HepG2 (cell line): ENCODE data around the gene BCAS3. TPM values are rescaled to one million over a fixed set of nuclear protein-coding genes. Genes with fewer than 3 reads are reported as not detected.

Source experiments
- ATAC-seq: fragments of 200-7000 bp; cut with Tn5 transposase; 3 replicates; pipeline ENCODE4 v1.9.1; 2020; ENCODE audit warnings: mild to moderate bottlenecking, moderate library complexity
- BruUV-seq: library from RNA; stranded (reverse); fragments of 400-500 nt; replicated peaks from 2 replicates; lab custom pipeline; 2021; lab: Mats Ljungman, UMichigan
- CTCF ChIA-PET: fragments of 300-600 bp; formaldehyde crosslinking; extraction: SDS; loops from one replicate; lab custom pipeline; 2021; ENCODE audit warnings: low total read pairs, inconsistent platforms, low intra/inter-chr PET ratio; lab: Yijun Ruan, JAX
- POLR2A ChIA-PET: fragments of 350-600 bp; sonication (Branson Sonifier 250); formaldehyde crosslinking; loops from one replicate; lab custom pipeline; 2020; ENCODE audit warnings: antibody characterized with exemption, inconsistent platforms; lab: Yijun Ruan, JAX
- DNase-seq: peaks from one replicate; pipeline ENCODE4 v3.0.0-alpha.2; 2015; ENCODE audit warnings: low spot score
- FAIRE-seq: peaks from 3 replicates; lab custom pipeline; 2011; peaks lifted over from hg19 to GRCh38; lab: Jason Lieb, UNC
- H2AFZ ChIP-seq: one replicate; pipeline ENCODE4 v1.6.1; 2011; ENCODE audit warnings: low read length, inconsistent platforms
- H3K27ac ChIP-seq: fragments of 300-600 bp; 3 replicates; pipeline ENCODE4 v1.8.0; 2011; ENCODE audit warnings: mixed run types, mild to moderate bottlenecking, mixed read lengths, low read length, inconsistent platforms; ENCODE audit not compliant: insufficient read depth; ENCODE audit errors: extremely low read length
- H3K27me3 ChIP-seq, 2 experiments: fragments of 200-600 bp in 1 of 2; 2 replicates in 1 of 2; 3 replicates in 1 of 2; pipeline versions ENCODE4 v1.6.0 to v1.8.0; 2011; ENCODE audit warnings: low read length in 2 of 2, mild to moderate bottlenecking in 2 of 2, moderate library complexity in 2 of 2, inconsistent platforms in 1 of 2; ENCODE audit not compliant: insufficient read depth in 2 of 2, control insufficient read depth in 1 of 2
- H3K36me3 ChIP-seq, 2 experiments: fragments of 200-600 bp in 1 of 2; replicated peaks in 1 of 2; 2 replicates in 1 of 2; 3 replicates in 1 of 2; pipeline versions ENCODE4 v1.5.1 to v1.8.0; 2011; ENCODE audit warnings: low read length in 2 of 2, inconsistent platforms in 1 of 2; ENCODE audit not compliant: insufficient read depth in 2 of 2, control insufficient read depth in 1 of 2
- H3K4me1 ChIP-seq: 2 replicates; pipeline ENCODE4 v1.5.1; 2012; ENCODE audit warnings: low read length, inconsistent platforms; ENCODE audit not compliant: insufficient read depth
- H3K4me2 ChIP-seq: 2 replicates; pipeline ENCODE4 v1.6.0; 2011; ENCODE audit warnings: low read depth, low read length, inconsistent platforms
- H3K4me3 ChIP-seq, 3 experiments: fragments of 200-600 bp in 1 of 3; sonication (generic), shearing (Covaris generic) in 1 of 3; replicated peaks in 1 of 3; 2 replicates each; pipeline ENCODE4 v1.5.1; 2011 to 2016; ENCODE audit warnings: low read length in 3 of 3, inconsistent platforms in 2 of 3, low read depth in 2 of 3, mild to moderate bottlenecking in 2 of 3, control low read depth in 1 of 3, mixed read lengths in 1 of 3; ENCODE audit not compliant: insufficient read depth in 1 of 3
- H3K79me2 ChIP-seq: one replicate; pipeline ENCODE4 v1.6.1; 2011; ENCODE audit warnings: low read length, inconsistent platforms; ENCODE audit not compliant: insufficient read depth
- H3K9ac ChIP-seq: 2 replicates; pipeline ENCODE4 v1.6.0; 2011; ENCODE audit warnings: mild to moderate bottlenecking, low read depth, low read length, inconsistent platforms; ENCODE audit not compliant: insufficient read depth
- H3K9me3 ChIP-seq: 2 replicates; pipeline ENCODE4 v1.5.1; 2012; ENCODE audit warnings: mild to moderate bottlenecking, low read length
- H4K20me1 ChIP-seq: 2 replicates; pipeline ENCODE4 v1.6.0; 2011; ENCODE audit warnings: inconsistent platforms, mild to moderate bottlenecking, low read length, moderate library complexity; ENCODE audit not compliant: insufficient read depth
- ATF4 ChIP-seq, 2 experiments: fragments of 450-650 bp in 1 of 2; sonication (generic) in 1 of 2; formaldehyde crosslinking; IDR thresholded peaks; 2 replicates each; pipeline versions ENCODE4 v1.5.0 to v1.8.0; 2020 to 2022; ENCODE audit warnings: mild to moderate bottlenecking in 1 of 2, missing genetic modification reagents in 1 of 2
- CTCF ChIP-seq: sonication (generic); formaldehyde crosslinking; IDR thresholded peaks from 2 replicates; pipeline ENCODE4 v1.5.0; 2020; ENCODE audit warnings: mild to moderate bottlenecking, missing genetic modification reagents, moderate library complexity
- GATAD2A ChIP-seq: IDR thresholded peaks from 2 replicates; pipeline ENCODE4 v1.6.1; 2016
- NFKBIZ ChIP-seq: IDR thresholded peaks from 2 replicates; pipeline ENCODE4 v1.6.1; 2018; ENCODE audit warnings: missing genetic modification reagents, missing compliant biosample characterization
- RAD21 ChIP-seq: fragments of 450-650 bp; formaldehyde crosslinking; IDR thresholded peaks from 2 replicates; pipeline ENCODE4 v1.5.0; 2020; ENCODE audit warnings: mild to moderate bottlenecking
- RFX3 ChIP-seq: IDR thresholded peaks from 2 replicates; pipeline ENCODE4 v1.6.1; 2016; ENCODE audit warnings: missing biosample characterization, missing genetic modification reagents
- RXRB ChIP-seq: IDR thresholded peaks from 2 replicates; pipeline ENCODE4 v1.6.1; 2016; ENCODE audit warnings: borderline replicate concordance, missing genetic modification reagents, missing compliant biosample characterization
- SMAD3 ChIP-seq: sonication (generic); formaldehyde crosslinking; IDR thresholded peaks from 2 replicates; pipeline ENCODE4 v1.4.0; 2020; ENCODE audit warnings: missing genetic modification reagents
- TEF ChIP-seq: sonication (generic); formaldehyde crosslinking; IDR thresholded peaks from 2 replicates; pipeline ENCODE4 v1.5.0; 2020; ENCODE audit warnings: missing genetic modification reagents
- TMF1 ChIP-seq: sonication (generic); formaldehyde crosslinking; IDR thresholded peaks from 2 replicates; pipeline ENCODE4 v1.8.1; 2022; ENCODE audit warnings: low read depth, missing genetic modification reagents
- ZNF644 ChIP-seq: IDR thresholded peaks from 2 replicates; pipeline ENCODE4 v1.6.1; 2016; ENCODE audit warnings: low read depth
- ZNF652 ChIP-seq: IDR thresholded peaks from 2 replicates; pipeline ENCODE4 v1.6.1; 2016; ENCODE audit warnings: low read depth, borderline replicate concordance
- WGBS: methylation state at CpG from one replicate; pipeline ENCODE4 v1.1.6; 2017; ENCODE audit warnings: low lambda C conversion rate; 5-methylcytosine and 5-hydroxymethylcytosine counted together
- in situ Hi-C: cut with HindIII; loops from 2 replicates; pipeline ENCODE4 v1.10.0; 2017; ENCODE audit warnings: low pct_unique_long_range_greater_than_20kb; ENCODE audit not compliant: extremely low pct_ligation_motif_present
- intact Hi-C: fragments of 100-400 bp; cut with micrococcal nuclease; formaldehyde crosslinking; loops from one replicate; pipeline ENCODE4 v1.10.0; 2022; ENCODE audit not compliant: unreplicated experiment
- polyA plus RNA-seq, 8 experiments: library from polyadenylated mRNA; depleted of rRNA in 3 of 8; stranded (reverse) in 7 of 8; unstranded in 1 of 8; fragments of >200 nt; fragmentation: Illumina TruSeq in 4 of 8; extraction: Trizol in 4 of 8; gene quantifications; 2 replicates each; pipeline versions ENCODE4 v1.2.1 to v1.2.3, GENCODE V29; 2011 to 2016; ENCODE audit warnings: low read depth in 4 of 8, missing spikeins in 1 of 8, mixed read lengths in 1 of 8; ENCODE audit not compliant: insufficient read depth in 1 of 8
- total RNA-seq, 5 experiments: library from RNA; depleted of rRNA; stranded (reverse); fragments of >200 nt; fragmentation: Illumina TruSeq; extraction: Trizol; gene quantifications; 2 replicates each; pipeline ENCODE4 v1.2.3, GENCODE V29; 2016; ENCODE audit warnings: low read depth in 1 of 5
- TF ChIP-seq, protein P1 (sequence below): IDR thresholded peaks from 2 replicates; pipeline ENCODE4 v1.4.0; 2020; ENCODE audit warnings: mild to moderate bottlenecking, missing genetic modification reagents

The BCAS3 gene
- total and polyA plus RNA-seq, 2 of the 13 experiments (the other 11 are each of a cell fraction or from before 2014, with no cell fraction given) = 10.7 to 11.2 TPM

GRCh38 chr17:61000911-61001310 is 323.3 kb downstream of the BCAS3 start (continued):
- TF ChIP-seq ATF4 (CRISPR knock-in tag; IDR thresholded peaks at IDR 0.05) (no peak), TEF (CRISPR knock-in tag) (no peak), RXRB (CRISPR knock-in tag) (no peak)
- TF ChIP-seq, protein P1, sequence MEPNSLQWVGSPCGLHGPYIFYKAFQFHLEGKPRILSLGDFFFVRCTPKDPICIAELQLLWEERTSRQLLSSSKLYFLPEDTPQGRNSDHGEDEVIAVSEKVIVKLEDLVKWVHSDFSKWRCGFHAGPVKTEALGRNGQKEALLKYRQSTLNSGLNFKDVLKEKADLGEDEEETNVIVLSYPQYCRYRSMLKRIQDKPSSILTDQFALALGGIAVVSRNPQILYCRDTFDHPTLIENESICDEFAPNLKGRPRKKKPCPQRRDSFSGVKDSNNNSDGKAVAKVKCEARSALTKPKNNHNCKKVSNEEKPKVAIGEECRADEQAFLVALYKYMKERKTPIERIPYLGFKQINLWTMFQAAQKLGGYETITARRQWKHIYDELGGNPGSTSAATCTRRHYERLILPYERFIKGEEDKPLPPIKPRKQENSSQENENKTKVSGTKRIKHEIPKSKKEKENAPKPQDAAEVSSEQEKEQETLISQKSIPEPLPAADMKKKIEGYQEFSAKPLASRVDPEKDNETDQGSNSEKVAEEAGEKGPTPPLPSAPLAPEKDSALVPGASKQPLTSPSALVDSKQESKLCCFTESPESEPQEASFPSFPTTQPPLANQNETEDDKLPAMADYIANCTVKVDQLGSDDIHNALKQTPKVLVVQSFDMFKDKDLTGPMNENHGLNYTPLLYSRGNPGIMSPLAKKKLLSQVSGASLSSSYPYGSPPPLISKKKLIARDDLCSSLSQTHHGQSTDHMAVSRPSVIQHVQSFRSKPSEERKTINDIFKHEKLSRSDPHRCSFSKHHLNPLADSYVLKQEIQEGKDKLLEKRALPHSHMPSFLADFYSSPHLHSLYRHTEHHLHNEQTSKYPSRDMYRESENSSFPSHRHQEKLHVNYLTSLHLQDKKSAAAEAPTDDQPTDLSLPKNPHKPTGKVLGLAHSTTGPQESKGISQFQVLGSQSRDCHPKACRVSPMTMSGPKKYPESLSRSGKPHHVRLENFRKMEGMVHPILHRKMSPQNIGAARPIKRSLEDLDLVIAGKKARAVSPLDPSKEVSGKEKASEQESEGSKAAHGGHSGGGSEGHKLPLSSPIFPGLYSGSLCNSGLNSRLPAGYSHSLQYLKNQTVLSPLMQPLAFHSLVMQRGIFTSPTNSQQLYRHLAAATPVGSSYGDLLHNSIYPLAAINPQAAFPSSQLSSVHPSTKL (CRISPR knock-in tag) = no peak

DNA sequence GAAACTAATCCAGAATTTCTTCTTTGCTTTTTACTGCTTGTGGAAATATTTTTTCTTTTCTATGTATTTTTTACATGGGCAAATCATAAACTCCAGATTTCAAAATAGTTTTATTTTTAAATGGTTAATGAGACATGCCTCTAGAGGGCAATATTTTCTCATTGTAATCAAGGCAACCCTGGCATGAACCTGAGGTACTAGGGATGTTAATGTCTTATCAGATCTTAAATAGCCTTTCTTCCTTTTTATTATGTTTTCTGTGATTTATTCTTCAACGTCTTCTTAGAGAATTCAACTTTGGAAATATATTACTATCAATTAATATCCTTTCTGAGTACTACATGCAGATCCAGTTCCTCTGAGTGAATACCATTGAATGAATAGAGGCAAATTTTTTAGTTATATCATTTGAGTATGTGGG is 324.7 kb downstream of the BCAS3 start:
- no peak overlapping the region for H2AFZ ChIP-seq
- DNase-seq = peak; percentile 41
- ATAC-seq = no peak
- intact Hi-C loops (loop anchor here (1.0 to 5.0 kb wide), 3 partner anchors 347 to 405 kb away; no protein-coding TSS in a partner anchor), in situ Hi-C loops (loop anchor here (5.0 to 25.0 kb wide), 2 partner anchors 390 to 835 kb away; no protein-coding TSS in a partner anchor)
- no peaks in the 10 kb centered on the region for H3K4me1 ChIP-seq
- no peak overlapping the region for H3K4me3 ChIP-seq
- no peaks in the 10 kb centered on the region for H4K20me1 ChIP-seq
- no peak overlapping the region for H3K9ac ChIP-seq
- ChIA-PET POLR2A (no interaction called here), CTCF (interaction anchor here (0.7 to 1.6 kb wide), 4 partner anchors 282 to 407 kb away, joined by 3 to 13 read pairs (median 6); no protein-coding TSS in a partner anchor)
- no peak overlapping the region for H3K4me2 ChIP-seq
- no peaks in the 10 kb centered on the region for H3K27me3 ChIP-seq
- no peaks in the 10 kb centered on the region for H3K9me3 ChIP-seq
- no peaks in the 10 kb centered on the region for H3K79me2 ChIP-seq
- H3K27ac ChIP-seq = no peak overlapping the region
- no peak for FAIRE-seq
- no TSS peak for BruUV-seq
- WGBS = 0% methylated on average over 1 of the region's 1 CpG
- no peaks in the 10 kb centered on the region for H3K36me3 ChIP-seq
- TF ChIP-seq ZNF652 (CRISPR knock-in tag) (peak; percentile 79), SMAD3 (CRISPR knock-in tag) (no peak), TMF1 (no peak), GATAD2A (CRISPR knock-in tag) (0 out of 2 replicates have a peak, but pooled peaks have one; percentile 22), CTCF (CRISPR knock-in tag) (peak; percentile 69), RFX3 (no peak), RAD21 (peak; percentile 48; the same call in 1 of the 2 replicates), NFKBIZ (CRISPR knock-in tag) (no peak), ZNF644 (CRISPR knock-in tag) (no peak)
